HG03354 (cell line): ENCODE results near the gene CAMSAP1.

Experiments used
- ATAC-seq: cut with Tn5 transposase; IDR thresholded peaks from one replicate; pipeline ENCODE4 v1.9.1; 2021; ENCODE audit warnings: mild to moderate bottlenecking; ENCODE audit not compliant: unreplicated experiment, poor library complexity, severe bottlenecking

The CAMSAP1 gene

GRCh38 chr9:135803441-135803840 lies 103.9 kb downstream of the CAMSAP1 start:
- no peak for ATAC-seq

GRCh38 chr9:135802876-135803419 lies 104.4 kb downstream of the CAMSAP1 start:
- ATAC-seq, result no peak

- no peak for ATAC-seq
Observed at GRCh38 chr9:135801070-135801469, 106.3 kb downstream of the CAMSAP1 start.

- no peak for ATAC-seq
Observed at GRCh38 chr9:135799261-135799660, 108.1 kb downstream of the CAMSAP1 start.

GRCh38 chr9:135798263-135798585 lies 109.1 kb downstream of the CAMSAP1 start:
- ATAC-seq, result no peak

- ATAC-seq, result no peak
Observed at GRCh38 chr9:135797507-135798262, 109.7 kb downstream of the CAMSAP1 start.

GRCh38 chr9:135796784-135797485 lies 110.4 kb downstream of the CAMSAP1 start:
- no peak for ATAC-seq

- no peak for ATAC-seq
Observed at GRCh38 chr9:135795391-135795790, 112.0 kb downstream of the CAMSAP1 start.

- ATAC-seq, result no peak
Observed at GRCh38 chr9:135794361-135794885, 112.9 kb downstream of the CAMSAP1 start.

- no peak for ATAC-seq
Observed at GRCh38 chr9:135794057-135794335, 113.3 kb downstream of the CAMSAP1 start.

GRCh38 chr9:135793221-135794056 lies 113.9 kb downstream of the CAMSAP1 start:
- no peak for ATAC-seq

- ATAC-seq, result no peak
Observed at GRCh38 chr9:135792268-135793128, 114.8 kb downstream of the CAMSAP1 start.

GRCh38 chr9:135791431-135792267 lies 115.7 kb downstream of the CAMSAP1 start:
- ATAC-seq, result no peak

- ATAC-seq, result no peak
Observed at GRCh38 chr9:135790850-135791249, 116.5 kb downstream of the CAMSAP1 start.

- ATAC-seq, result no peak
Observed at GRCh38 chr9:135790356-135790755, 117.0 kb downstream of the CAMSAP1 start.

- no peak for ATAC-seq
Observed at GRCh38 chr9:135789838-135790291, 117.5 kb downstream of the CAMSAP1 start.

GRCh38 chr9:135788576-135789300 lies 118.6 kb downstream of the CAMSAP1 start:
- no peak for ATAC-seq
